GM23248 (cell line): ENCODE measurements around the gene GUCY2F. TPM values are rescaled to one million over a fixed set of nuclear protein-coding genes. Genes with fewer than 3 reads are reported as not detected.
A peak's percentile ranks its signal among the peaks of the same experiment; 100 is the strongest.

Experiments used
- DNase-seq: peaks from one replicate; pipeline ENCODE4 v3.0.0-alpha.2; 2015
- H2AFZ ChIP-seq: fragments of 200-600 bp; sonication (generic); 2 replicates; pipeline ENCODE4 v1.6.1; 2016; ENCODE audit warnings: antibody characterized with exemption
- H3F3A ChIP-seq: fragments of 200-600 bp; sonication (generic); 2 replicates; pipeline ENCODE4 v1.6.1; 2016; ENCODE audit warnings: mild to moderate bottlenecking, antibody characterized with exemption, mixed run types; ENCODE audit not compliant: insufficient read depth
- H3K27ac ChIP-seq: fragments of 200-600 bp; sonication (generic); 2 replicates; pipeline ENCODE4 v1.5.1; 2016; ENCODE audit warnings: mild to moderate bottlenecking
- H3K27me3 ChIP-seq: fragments of 200-600 bp; sonication (generic); replicated peaks from 2 replicates; pipeline ENCODE4 v1.6.1; 2016; ENCODE audit warnings: mild to moderate bottlenecking; ENCODE audit not compliant: insufficient read depth
- H3K36me3 ChIP-seq: fragments of 200-600 bp; sonication (generic); 2 replicates; pipeline ENCODE4 v1.6.1; 2016; ENCODE audit warnings: low read depth, mild to moderate bottlenecking
- H3K4me1 ChIP-seq: fragments of 200-600 bp; sonication (generic); 2 replicates; pipeline ENCODE4 v1.6.1; 2016; ENCODE audit warnings: mild to moderate bottlenecking; ENCODE audit not compliant: insufficient read depth
- H3K4me2 ChIP-seq: fragments of 200-600 bp; sonication (generic); one replicate; pipeline ENCODE4 v1.6.1; 2016; ENCODE audit warnings: mild to moderate bottlenecking; ENCODE audit not compliant: unreplicated experiment
- H3K4me3 ChIP-seq: fragments of 200-600 bp; sonication (generic); 2 replicates; pipeline ENCODE4 v1.5.1; 2016; ENCODE audit warnings: mild to moderate bottlenecking
- H3K79me2 ChIP-seq: fragments of 200-600 bp; sonication (generic); 2 replicates; pipeline ENCODE4 v1.6.1; 2016; ENCODE audit warnings: mild to moderate bottlenecking; ENCODE audit not compliant: insufficient read depth
- H3K9ac ChIP-seq: fragments of 200-600 bp; sonication (generic); 2 replicates; pipeline ENCODE4 v1.6.1; 2016; ENCODE audit warnings: mild to moderate bottlenecking
- H3K9me2 ChIP-seq: fragments of 200-600 bp; sonication (generic); 2 replicates; pipeline ENCODE4 v1.6.1; 2016; ENCODE audit warnings: mixed run types, mild to moderate bottlenecking, moderate library complexity; ENCODE audit not compliant: insufficient read depth
- H3K9me3 ChIP-seq: fragments of 200-600 bp; sonication (generic); one replicate; pipeline ENCODE4 v1.6.1; 2017; ENCODE audit warnings: low read depth
- H4K20me1 ChIP-seq: fragments of 200-600 bp; sonication (generic); 2 replicates; pipeline ENCODE4 v1.6.0; 2016; ENCODE audit not compliant: insufficient read depth
- EZH2 ChIP-seq: fragments of 200-600 bp; sonication (generic); IDR thresholded peaks from 2 replicates; pipeline ENCODE4 v1.6.1; 2018; ENCODE audit warnings: antibody characterized with exemption, mild to moderate bottlenecking; ENCODE audit not compliant: insufficient read depth, poor library complexity, severe bottlenecking
- EZH2phosphoT487 ChIP-seq: fragments of 200-600 bp; sonication (generic); IDR thresholded peaks from 2 replicates; pipeline ENCODE4 v1.6.1; 2018; ENCODE audit warnings: antibody characterized with exemption, moderate library complexity, mild to moderate bottlenecking, low read depth; ENCODE audit not compliant: insufficient read depth
- WGBS, 2 experiments: methylation state at CpG; one replicate each; pipeline ENCODE4 v1.1.6; 2015 to 2017; ENCODE audit warnings: low lambda C conversion rate in 2 of 2, low coverage in 1 of 2; ENCODE audit errors: missing lambda C conversion rate in 2 of 2; 5-methylcytosine and 5-hydroxymethylcytosine counted together
- in situ Hi-C: fragments of 300-500 bp; cut with MboI; formaldehyde crosslinking; loops from 2 replicates; pipeline ENCODE4 v1.15.0; 2020
- polyA plus RNA-seq: library from polyadenylated mRNA; unstranded; fragments of >200 nt; fragmentation: Nextera tagmentation; extraction: Ambion mirVana; gene quantifications from 2 replicates; pipeline ENCODE4 v1.2.1, GENCODE V29; 2016
- total RNA-seq: library from RNA; depleted of rRNA; stranded (reverse); fragments of >200 nt; shearing (Covaris generic); gene quantifications from 2 replicates; pipeline ENCODE4 v1.2.3, GENCODE V29; 2014

GUCY2F gene
- total and polyA plus RNA-seq, 2 experiments from 2014 or later, result not detected

DNA sequence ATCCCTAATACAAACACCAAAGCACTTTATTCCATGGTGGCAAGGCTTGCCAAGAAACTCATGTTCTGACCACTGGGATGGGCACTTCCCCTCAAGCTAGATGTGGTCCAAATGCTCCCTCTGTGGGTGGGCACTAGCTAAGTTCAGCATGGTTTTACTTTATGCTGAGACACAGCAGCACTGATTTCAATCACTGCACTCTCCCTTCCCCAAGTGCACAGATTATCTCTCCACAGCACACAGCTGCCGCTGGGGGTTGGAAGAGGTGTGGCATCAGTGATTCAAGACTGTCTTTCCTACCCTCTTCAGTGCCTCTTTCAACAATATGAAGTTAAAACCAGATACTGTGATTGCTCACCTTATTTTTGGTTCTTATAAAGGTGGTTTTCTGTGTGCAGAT, 16.5 kb upstream of the GUCY2F start:
- no peak overlapping the region for H3K4me2 ChIP-seq
- no peak for DNase-seq
- H3K9ac ChIP-seq, result no peak overlapping the region
- no peaks in the 10 kb centered on the region for H3K4me1 ChIP-seq
- H3K36me3 ChIP-seq, result no peaks in the 10 kb centered on the region
- H3K79me2 ChIP-seq, result no peaks in the 10 kb centered on the region
- in situ Hi-C loops, result no loop called here
- TF ChIP-seq EZH2 (no peak), EZH2phosphoT487 (no peak)
- no peak overlapping the region for H2AFZ ChIP-seq
- H4K20me1 ChIP-seq, result no peaks in the 10 kb centered on the region
- H3K9me3 ChIP-seq, result no peaks in the 10 kb centered on the region
- H3K4me3 ChIP-seq, result no peak overlapping the region
- H3K27me3 ChIP-seq, result no peaks in the 10 kb centered on the region
- no peak overlapping the region for H3K27ac ChIP-seq
- WGBS, 2 experiments, result 86 to 91% methylated on average over 1 of the region's 1 CpG
- H3F3A ChIP-seq, result no peaks in the 10 kb centered on the region
- H3K9me2 ChIP-seq, result no peaks in the 10 kb centered on the region

DNA sequence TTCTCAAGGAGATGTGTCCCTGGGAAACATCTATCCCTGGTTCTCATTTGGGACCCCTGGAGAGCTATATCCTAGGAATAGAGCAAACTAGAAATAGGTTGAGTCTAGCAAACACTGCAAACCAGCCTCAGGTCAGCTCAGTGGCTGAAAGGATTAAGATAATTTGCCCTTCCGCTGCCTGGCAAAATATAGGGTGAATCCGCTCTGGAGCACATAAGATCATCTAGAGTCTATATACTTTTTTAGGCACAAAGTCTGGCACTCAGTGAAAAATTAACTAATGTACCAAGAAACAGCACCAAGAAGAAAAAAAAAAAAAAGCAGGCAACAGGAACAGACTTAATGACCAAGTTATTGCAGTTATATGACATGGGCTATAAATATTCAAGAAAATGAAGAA, 7.3 kb upstream of the GUCY2F start:
- Histone ChIP-seq H3K27ac (no peak overlapping the region), H3K27me3 (no peaks in the 10 kb centered on the region), H2AFZ (no peak overlapping the region), H3K9ac (no peak overlapping the region), H3K4me1 (no peaks in the 10 kb centered on the region), H3K9me2 (no peaks in the 10 kb centered on the region), H3K79me2 (no peaks in the 10 kb centered on the region), H3K36me3 (no peaks in the 10 kb centered on the region), H3K9me3 (no peaks in the 10 kb centered on the region), H3K4me3 (no peak overlapping the region), H3F3A (no peaks in the 10 kb centered on the region), H3K4me2 (no peak overlapping the region), H4K20me1 (no peaks in the 10 kb centered on the region)
- no peak for DNase-seq
- 88 to 90% methylated on average over 2 of the region's 2 CpGs for WGBS, 2 experiments
- no peak for TF ChIP-seq EZH2
- no peak for TF ChIP-seq EZH2phosphoT487
- in situ Hi-C loops, result loop anchor here (10.0 kb wide), 2 partner anchors 146 to 396 kb away; no protein-coding TSS in a partner anchor

DNA sequence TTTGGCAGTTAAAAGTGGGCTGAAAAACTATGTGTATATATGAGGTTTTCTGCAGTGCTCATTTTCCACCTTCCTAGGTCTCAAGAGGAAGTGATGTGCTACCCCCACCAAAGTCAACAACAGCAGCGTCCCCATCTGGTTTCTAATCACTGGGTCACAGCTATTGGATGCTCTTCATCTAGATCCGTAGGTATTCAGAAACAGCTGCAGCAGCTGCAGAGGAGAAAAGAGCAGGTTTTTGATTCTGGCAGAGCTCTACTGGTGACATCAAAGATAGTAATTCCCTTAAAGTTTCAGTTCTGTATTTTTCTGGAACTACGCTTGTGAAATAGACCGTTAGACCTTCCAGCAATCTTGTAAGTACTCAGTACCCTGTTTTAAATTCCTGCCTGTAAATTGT, 5.8 kb upstream of the GUCY2F start:
- Histone ChIP-seq H3K4me2 (no peak overlapping the region), H3K4me1 (no peaks in the 10 kb centered on the region), H4K20me1 (no peaks in the 10 kb centered on the region), H3K9me3 (no peaks in the 10 kb centered on the region), H3K4me3 (no peak overlapping the region), H3K27me3 (no peaks in the 10 kb centered on the region), H3K9me2 (no peaks in the 10 kb centered on the region), H3K27ac (no peak overlapping the region), H3K36me3 (no peaks in the 10 kb centered on the region), H3K79me2 (no peaks in the 10 kb centered on the region), H3F3A (no peaks in the 10 kb centered on the region), H2AFZ (no peak overlapping the region), H3K9ac (no peak overlapping the region)
- in situ Hi-C loops, result loop anchor here (10.0 kb wide), 2 partner anchors 147 to 397 kb away; no protein-coding TSS in a partner anchor
- DNase-seq, result no peak
- TF ChIP-seq EZH2phosphoT487, result no peak
- no peak for TF ChIP-seq EZH2
- WGBS, 2 experiments, result 3 to 10% methylated on average over 3 to 4 of the region's 4 CpGs

- no peak overlapping the region for H3K27ac ChIP-seq
- H3K4me3 ChIP-seq, result no peak overlapping the region
- no peaks in the 10 kb centered on the region for H3K36me3 ChIP-seq
- no peak overlapping the region for H3K9ac ChIP-seq
- no peak overlapping the region for H3K4me2 ChIP-seq
- WGBS, 2 experiments, result 9 to 14% methylated on average over 9 of the region's 9 CpGs
- H3K4me1 ChIP-seq, result no peaks in the 10 kb centered on the region
- no peaks in the 10 kb centered on the region for H3K9me3 ChIP-seq
- H3K79me2 ChIP-seq, result no peaks in the 10 kb centered on the region
- no peaks in the 10 kb centered on the region for H4K20me1 ChIP-seq
- TF ChIP-seq EZH2, result no peak
- no peak for TF ChIP-seq EZH2phosphoT487
- no peaks in the 10 kb centered on the region for H3K27me3 ChIP-seq
- H3K9me2 ChIP-seq, result no peaks in the 10 kb centered on the region
- no peaks in the 10 kb centered on the region for H3F3A ChIP-seq
- H2AFZ ChIP-seq, result no peak overlapping the region
- in situ Hi-C loops, result loop anchor here (10.0 kb wide), 2 partner anchors 149 to 399 kb away; no protein-coding TSS in a partner anchor
- DNase-seq, result peak; percentile 69
Observed at GRCh38 chrX:109485470-109486340, 3.8 kb upstream of the GUCY2F start.
